PC-9 (cell line): ENCODE measurements around the gene NCMAP. TPM values are rescaled to one million over a fixed set of nuclear protein-coding genes. Genes with fewer than 3 reads are reported as not detected.

Source experiments
- BruUV-seq: library from RNA; stranded (reverse); fragments of 400-500 nt; replicated peaks from 2 replicates; lab custom pipeline; 2021; lab: Mats Ljungman, UMichigan
- CTCF ChIA-PET: fragments of 300-600 bp; sonication (Branson Sonifier 250); formaldehyde crosslinking; loops from one replicate; lab custom pipeline; 2022; ENCODE audit warnings: antibody characterized with exemption; lab: Charles Lee
- POLR2A ChIA-PET: fragments of 300-600 bp; sonication (Branson Sonifier 250); formaldehyde crosslinking; loops from one replicate; lab custom pipeline; 2022; ENCODE audit warnings: antibody characterized with exemption; ENCODE audit not compliant: unreplicated experiment; lab: Charles Lee
- DNase-seq, 2 experiments: peaks; one replicate each; pipeline versions ENCODE4 v3.0.0 to v3.0.0-alpha.2; 2015 to 2022; ENCODE audit warnings: mixed read lengths in 1 of 2
- H2AFZ ChIP-seq: fragments of 200-600 bp; sonication (generic); 2 replicates; pipeline ENCODE4 v1.8.1; 2017; ENCODE audit warnings: antibody characterized with exemption
- H3F3A ChIP-seq: fragments of 200-600 bp; sonication (generic); 2 replicates; pipeline ENCODE4 v1.8.1; 2017; ENCODE audit warnings: antibody characterized with exemption, mild to moderate bottlenecking, low read depth; ENCODE audit not compliant: insufficient read depth
- H3K27ac ChIP-seq: fragments of 200-600 bp; sonication (generic); 2 replicates; pipeline ENCODE4 v1.6.1; 2016; ENCODE audit warnings: mixed run types
- H3K27me3 ChIP-seq: fragments of 200-600 bp; sonication (generic); 2 replicates; pipeline ENCODE4 v1.6.1; 2016; ENCODE audit warnings: low read depth, mixed run types; ENCODE audit not compliant: insufficient read depth
- H3K36me3 ChIP-seq: fragments of 200-600 bp; sonication (generic); 2 replicates; pipeline ENCODE4 v1.6.1; 2016; ENCODE audit warnings: low read depth, mixed run types
- H3K4me1 ChIP-seq: fragments of 200-600 bp; sonication (generic); replicated peaks from 2 replicates; pipeline ENCODE4 v1.6.1; 2016; ENCODE audit warnings: mixed run types; ENCODE audit not compliant: insufficient read depth
- H3K4me2 ChIP-seq: fragments of 200-600 bp; sonication (generic); 2 replicates; pipeline ENCODE4 v1.6.1; 2017; ENCODE audit warnings: mixed run types
- H3K4me3 ChIP-seq: fragments of 200-600 bp; sonication (generic); 2 replicates; pipeline ENCODE4 v1.6.1; 2016; ENCODE audit warnings: mixed run types
- H3K79me2 ChIP-seq: fragments of 200-600 bp; sonication (generic); 2 replicates; pipeline ENCODE4 v1.6.1; 2017; ENCODE audit warnings: low read depth, mixed run types
- H3K9me2 ChIP-seq: fragments of 200-600 bp; sonication (generic); 2 replicates; pipeline ENCODE4 v1.8.1; 2017; ENCODE audit warnings: mild to moderate bottlenecking; ENCODE audit not compliant: insufficient read depth
- H3K9me3 ChIP-seq: fragments of 200-600 bp; sonication (generic); 2 replicates; pipeline ENCODE4 v1.8.1; 2016; ENCODE audit warnings: low read depth; ENCODE audit not compliant: insufficient read depth
- H4K20me1 ChIP-seq: fragments of 200-600 bp; sonication (generic); 2 replicates; pipeline ENCODE4 v1.8.1; 2017; ENCODE audit not compliant: insufficient read depth
- CTCF ChIP-seq: fragments of 200-600 bp; sonication (generic); conservative IDR thresholded peaks from 2 replicates; pipeline ENCODE4 v1.6.1; 2017; ENCODE audit warnings: mixed run types, antibody characterized with exemption, mild to moderate bottlenecking, moderate library complexity
- EZH2 ChIP-seq: fragments of 200-600 bp; sonication (generic); IDR thresholded peaks from 2 replicates; pipeline ENCODE4 v1.8.0; 2017; ENCODE audit warnings: antibody characterized with exemption, low read depth
- intact Hi-C: fragments of 100-400 bp; cut with micrococcal nuclease; formaldehyde crosslinking; loops from one replicate; pipeline ENCODE4 v1.10.0; 2022; ENCODE audit not compliant: unreplicated experiment
- total RNA-seq: library from RNA; stranded (reverse); gene quantifications from 2 replicates; pipeline ENCODE4 v1.2.3, GENCODE V29; 2021

Gene NCMAP
- total RNA-seq, 1 experiment from 2014 or later = 0.20 TPM

- Histone ChIP-seq H2AFZ (no peak overlapping the region), H3K9me3 (no peaks in the 10 kb centered on the region), H3K4me2 (no peak overlapping the region), H3K36me3 (no peaks in the 10 kb centered on the region), H3F3A (no peaks in the 10 kb centered on the region), H3K4me3 (no peak overlapping the region), H3K9me2 (no peaks in the 10 kb centered on the region), H3K27ac (no peak overlapping the region), H3K4me1 (0 out of 2 replicates have a peak, but pooled peaks cover 5% of the 10 kb centered on the region), H3K79me2 (no peaks in the 10 kb centered on the region), H3K27me3 (no peaks in the 10 kb centered on the region), H4K20me1 (no peaks in the 10 kb centered on the region)
- CTCF ChIA-PET = no interaction called here
- DNase-seq = no peak
- no peak for TF ChIP-seq CTCF
- TF ChIP-seq EZH2 = no peak
- POLR2A ChIA-PET = interaction anchor here (0.6 kb wide), 1 partner anchor 16 kb away, joined by 3 read pairs; no protein-coding TSS in a partner anchor
- BruUV-seq = no TSS peak
- intact Hi-C loops = no loop called here
These were observed 20.9 kb upstream of the NCMAP start for GRCh38 chr1:24535021-24535424.

GRCh38 chr1:24535778-24536177 lies 20.1 kb upstream of the NCMAP start:
- Histone ChIP-seq H3F3A (peaks cover 6% of the 10 kb centered on the region; the same call in 1 of the 2 replicates), H2AFZ (no peak overlapping the region), H3K9me3 (no peaks in the 10 kb centered on the region), H3K27me3 (no peaks in the 10 kb centered on the region), H3K79me2 (no peaks in the 10 kb centered on the region), H3K4me2 (no peak overlapping the region), H3K9me2 (no peaks in the 10 kb centered on the region), H3K27ac (no peak overlapping the region), H3K4me3 (no peak overlapping the region), H4K20me1 (no peaks in the 10 kb centered on the region), H3K36me3 (no peaks in the 10 kb centered on the region), H3K4me1 (peaks cover 13% of the 10 kb centered on the region)
- ChIA-PET POLR2A (interaction anchor here (0.6 kb wide), 1 partner anchor 670 kb away, joined by 5 read pairs; no protein-coding TSS in a partner anchor), CTCF (no interaction called here)
- no peak for DNase-seq
- no peak for TF ChIP-seq EZH2
- no peak for TF ChIP-seq CTCF
- no TSS peak for BruUV-seq
- intact Hi-C loops = no loop called here

- POLR2A ChIA-PET = no interaction called here
- Histone ChIP-seq H3K27ac (no peak overlapping the region), H3K9me3 (no peaks in the 10 kb centered on the region), H3K27me3 (no peaks in the 10 kb centered on the region), H3K4me1 (peaks cover 18% of the 10 kb centered on the region), H4K20me1 (no peaks in the 10 kb centered on the region), H3K4me3 (no peak overlapping the region), H2AFZ (no peak overlapping the region), H3K4me2 (no peak overlapping the region), H3K79me2 (no peaks in the 10 kb centered on the region), H3K9me2 (no peaks in the 10 kb centered on the region), H3F3A (peaks cover 10% of the 10 kb centered on the region), H3K36me3 (no peaks in the 10 kb centered on the region)
- BruUV-seq = no TSS peak
- peak in 1 of 2 experiments; percentile 8 for DNase-seq
- intact Hi-C loops = no loop called here
- TF ChIP-seq CTCF (no peak), EZH2 (no peak)
- CTCF ChIA-PET = no interaction called here
These were observed 19.5 kb upstream of the NCMAP start for GRCh38 chr1:24536391-24536840.
